CD4-positive, alpha-beta T cell treated with Interleukin-17A for 1 hour (primary cell): ENCODE data around the gene UBA52.
A peak's percentile ranks its signal among the peaks of the same experiment; 100 is the strongest.
"Not testable (repeated sequence)": the region's sequence is repeated elsewhere in the genome, so short reads cannot be mapped to it uniquely, and the experiment has no call there.

Experiments
- DNase-seq: peaks from one replicate; pipeline ENCODE4 v3.0.0-alpha.2; 2020

Gene UBA52

GRCh38 chr19:18593367-18594095 is 21.9 kb downstream of the UBA52 start:
- no peak for DNase-seq

GRCh38 chr19:18594096-18594823 is 22.6 kb downstream of the UBA52 start:
- peak; percentile 77 for DNase-seq

GRCh38 chr19:18594824-18595373 is 23.2 kb downstream of the UBA52 start:
- DNase-seq = no peak

- DNase-seq = no peak
These were observed 23.8 kb downstream of the UBA52 start for GRCh38 chr19:18595475-18595874.

GRCh38 chr19:18596752-18597157 is 25.1 kb downstream of the UBA52 start:
- peak; percentile 31 for DNase-seq

GRCh38 chr19:18597809-18598660 is 26.4 kb downstream of the UBA52 start:
- DNase-seq = no peak

- no peak for DNase-seq
These were observed 27.8 kb downstream of the UBA52 start for GRCh38 chr19:18599485-18599884.

GRCh38 chr19:18600692-18601397 is 29.2 kb downstream of the UBA52 start:
- not testable (repeated sequence) for DNase-seq

- no peak for DNase-seq
These were observed 30.2 kb downstream of the UBA52 start for GRCh38 chr19:18601875-18602274.

- DNase-seq = no peak
These were observed 31.7 kb downstream of the UBA52 start for GRCh38 chr19:18603255-18603957.

GRCh38 chr19:18603958-18604819 is 32.5 kb downstream of the UBA52 start:
- DNase-seq = no peak

- DNase-seq = no peak
These were observed 33.1 kb downstream of the UBA52 start for GRCh38 chr19:18604820-18605159.

GRCh38 chr19:18605196-18605545 is 33.5 kb downstream of the UBA52 start:
- no peak for DNase-seq

GRCh38 chr19:18605546-18606280 is 34.1 kb downstream of the UBA52 start:
- no peak for DNase-seq

GRCh38 chr19:18606281-18607225 is 34.9 kb downstream of the UBA52 start, which contains the start of gene CRLF1:
Gene CRLF1, minus strand, starts transcription at chr19:18606799. Its CDS starts 143 bp downstream, at chr19:18606656.
- no peak for DNase-seq

- no peak for DNase-seq
These were observed 35.8 kb downstream of the UBA52 start for GRCh38 chr19:18607226-18608101.

GRCh38 chr19:18608102-18608804 is 36.6 kb downstream of the UBA52 start:
- DNase-seq = no peak
